Measurements from ENCODE around the gene C15orf39.
"Not testable (repeated sequence)": the region's sequence is repeated elsewhere in the genome, so short reads cannot be mapped to it uniquely, and the experiment has no call there.

C15orf39 gene

DNA sequence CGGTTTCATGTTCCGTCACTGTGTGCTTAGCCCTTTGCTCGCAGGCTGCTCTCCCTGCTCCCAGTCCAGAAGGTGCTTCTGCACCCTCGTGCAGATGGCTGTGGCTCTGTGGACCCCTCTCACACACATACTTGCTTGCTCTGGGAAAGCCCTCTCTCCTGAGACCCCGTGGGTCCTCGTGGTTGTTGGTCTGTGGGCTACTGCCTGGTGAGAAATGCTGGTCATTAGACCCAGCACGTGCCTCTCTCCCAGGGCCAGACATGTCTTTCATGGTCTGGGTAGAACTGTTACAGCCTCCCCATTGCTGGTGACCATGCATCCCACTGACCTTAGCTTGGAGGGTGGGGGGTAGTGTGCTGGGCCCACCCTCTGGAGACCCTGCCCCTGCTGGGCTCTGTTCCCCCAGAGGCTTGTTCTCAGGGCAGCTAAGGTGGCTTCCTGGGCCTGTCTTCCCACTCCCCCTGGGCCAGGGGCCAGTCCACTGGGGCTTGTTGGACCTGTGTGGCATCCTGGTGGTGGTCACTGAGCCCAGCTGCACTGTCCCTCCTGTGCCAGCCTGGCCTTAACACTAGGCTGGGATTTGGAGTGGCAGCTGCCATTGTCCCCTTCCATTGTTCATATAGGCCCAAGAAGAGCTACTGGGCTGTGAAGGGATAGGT is 10.6 kb downstream of the C15orf39 start:
- no peak for DNase-seq (ENCODE audit: low spot score)

DNA sequence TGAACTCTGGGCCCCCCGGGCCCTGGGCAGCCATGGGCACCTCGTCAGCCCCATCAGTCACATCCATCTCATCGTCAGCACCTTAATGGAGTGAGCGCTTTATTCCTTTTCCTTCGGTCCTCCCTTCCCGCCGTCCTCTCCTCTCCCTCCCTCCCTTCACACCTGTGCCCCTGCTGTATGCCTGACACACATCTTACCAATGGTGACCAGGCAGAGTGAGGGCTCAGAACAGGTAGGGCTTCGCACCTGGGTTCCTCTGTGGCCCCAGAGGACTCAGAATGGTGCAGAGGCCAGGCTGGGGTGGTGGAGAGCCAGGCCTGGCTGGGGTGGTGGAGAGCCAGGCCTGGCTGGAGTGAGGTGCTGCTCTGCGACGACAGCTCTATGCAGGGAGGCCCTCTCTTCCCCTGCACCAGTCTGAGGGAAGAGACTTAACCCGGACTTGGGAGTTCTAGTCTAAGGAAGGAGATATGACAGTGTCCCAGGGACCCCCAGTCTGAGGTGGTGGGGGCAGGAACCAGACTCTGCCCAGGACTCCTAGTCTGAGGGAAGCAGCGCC is 11.6 kb downstream of the C15orf39 start:
- DNase-seq (ENCODE audit: low spot score) = no peak

- DNase-seq (ENCODE audit: low spot score) = no peak
These were observed 12.1 kb downstream of the C15orf39 start for GRCh38 chr15:75213768-75214221.

DNA sequence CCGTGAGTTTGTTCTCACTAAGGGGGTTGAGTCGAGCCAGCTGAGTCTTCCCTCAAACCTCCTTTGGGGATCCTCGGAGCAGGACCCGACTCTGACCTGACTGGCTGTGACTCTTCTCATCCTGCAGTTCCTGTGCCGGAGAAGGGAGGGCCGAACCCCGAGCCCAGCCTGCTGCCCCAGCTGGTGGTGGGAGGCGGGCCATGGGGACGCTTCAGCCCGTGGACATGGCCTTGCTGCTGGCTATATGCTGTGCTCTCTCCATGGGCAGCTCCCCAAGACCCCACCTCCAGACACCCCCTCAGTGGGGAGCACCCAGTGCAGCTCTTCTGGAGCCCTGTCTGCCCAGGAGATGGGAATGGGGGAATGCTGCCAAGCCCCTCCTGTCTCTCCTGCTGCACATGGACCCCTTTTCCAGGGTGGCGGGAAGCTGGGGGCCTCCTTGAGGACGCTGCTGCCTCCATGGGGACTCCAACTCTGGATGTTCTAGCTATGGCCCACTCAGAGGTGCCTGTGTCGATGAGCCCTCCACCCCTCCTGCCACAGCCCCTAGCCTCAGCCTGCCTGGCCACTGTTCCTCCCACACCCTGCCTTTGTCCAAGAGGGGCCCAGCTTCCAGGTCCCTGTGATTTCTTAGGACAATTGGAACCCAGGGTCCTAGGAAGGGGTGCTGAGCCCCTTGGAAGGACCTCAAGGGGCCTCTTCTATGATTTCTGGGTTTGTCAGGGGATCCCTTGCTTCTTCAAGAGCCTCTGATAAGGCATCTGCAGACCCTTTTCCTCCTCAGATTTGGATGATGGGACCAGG is 12.8 kb downstream of the C15orf39 start:
- no peak for DNase-seq (ENCODE audit: low spot score)

- no peak for DNase-seq (ENCODE audit: low spot score)
These were observed 13.7 kb downstream of the C15orf39 start for GRCh38 chr15:75215107-75216004.

- no peak for DNase-seq (ENCODE audit: low spot score)
These were observed 15.3 kb downstream of the C15orf39 start for GRCh38 chr15:75217012-75217411.

GRCh38 chr15:75217574-75217973 is 15.9 kb downstream of the C15orf39 start:
- DNase-seq (ENCODE audit: low spot score) = not testable (repeated sequence)

DNA sequence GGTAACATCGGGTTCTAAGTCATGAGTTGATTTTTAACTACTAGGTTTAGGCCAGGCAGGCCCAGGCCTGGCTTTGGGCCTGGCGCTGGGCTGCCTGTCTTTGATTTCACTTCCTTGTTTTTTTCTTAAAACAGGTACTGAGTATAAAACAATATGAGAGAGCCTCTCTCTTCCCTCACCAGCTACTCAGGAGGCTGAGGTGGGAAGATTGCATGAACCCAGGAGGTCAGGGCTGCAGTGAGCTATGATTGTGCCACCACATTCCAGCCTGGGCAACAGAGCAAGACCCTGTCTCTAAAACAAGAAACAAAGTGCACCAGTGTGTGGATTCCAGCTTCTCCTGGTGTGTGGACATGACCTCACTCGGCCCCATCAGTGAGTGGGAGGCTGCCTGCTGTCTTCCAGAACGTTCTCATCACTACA is 17.8 kb downstream of the C15orf39 start:
- not testable (repeated sequence) for DNase-seq (ENCODE audit: low spot score)

DNA sequence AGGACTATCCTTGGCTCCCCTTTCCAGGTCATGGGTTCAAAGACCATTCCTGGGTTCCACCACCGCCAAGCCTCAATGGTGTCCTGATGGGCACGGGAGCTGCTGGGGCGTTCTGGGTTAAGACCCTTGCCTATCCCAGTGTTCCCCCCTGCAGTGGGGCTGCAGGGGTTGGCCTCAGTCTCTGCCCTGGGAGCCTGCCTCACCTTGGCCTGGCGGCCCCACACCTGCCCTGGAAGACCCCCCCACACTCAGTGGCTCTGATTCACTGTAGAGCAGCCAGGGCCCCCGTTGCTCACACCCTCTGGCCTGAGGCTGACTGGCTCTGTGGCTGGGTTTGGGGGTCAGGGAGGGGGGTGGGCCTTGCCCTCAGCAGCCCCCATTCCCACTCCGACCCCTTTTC is 22.0 kb downstream of the C15orf39 start:
- no peak for DNase-seq (ENCODE audit: low spot score)

- DNase-seq (ENCODE audit: low spot score) = no peak
These were observed 22.6 kb downstream of the C15orf39 start for GRCh38 chr15:75224281-75224680.

DNA sequence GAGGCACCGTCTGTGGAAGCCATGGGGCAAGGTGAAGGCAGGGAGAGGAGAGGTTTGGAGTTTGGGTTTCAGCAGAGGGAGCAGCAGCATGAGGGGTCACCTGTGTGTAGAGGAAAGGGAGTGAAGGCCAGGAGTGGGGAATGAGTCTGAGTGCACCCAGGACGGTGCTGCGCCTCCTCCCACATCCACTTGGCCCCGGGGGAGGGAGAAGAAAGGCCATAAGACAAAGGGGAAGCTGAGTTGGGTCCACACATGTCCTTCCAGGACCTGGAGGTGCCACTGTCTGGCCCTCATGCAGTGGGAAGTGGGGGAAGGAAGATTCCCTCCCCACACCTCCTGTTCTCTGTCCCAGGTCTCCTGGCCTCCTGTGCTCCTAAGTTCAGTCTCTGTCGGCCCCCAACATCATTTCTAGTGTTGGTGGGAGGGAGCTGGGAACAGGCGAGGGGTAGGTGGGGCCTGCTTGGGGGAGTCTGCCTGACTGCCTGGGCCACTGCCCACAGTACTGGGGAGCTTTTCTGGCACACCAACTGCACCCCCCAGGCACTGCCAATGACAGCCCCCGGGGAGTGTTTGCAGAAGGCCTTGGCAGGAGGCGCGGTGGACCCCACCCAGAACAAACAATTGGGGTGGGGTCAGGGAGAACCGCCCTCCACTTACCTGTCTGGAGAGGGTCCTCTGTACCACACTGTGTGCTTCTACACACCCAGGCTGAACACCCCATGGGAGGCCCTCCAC is 23.6 kb downstream of the C15orf39 start:
- not testable (repeated sequence) for DNase-seq (ENCODE audit: low spot score)

GRCh38 chr15:75225951-75226732 is 24.5 kb downstream of the C15orf39 start:
- no peak for DNase-seq (ENCODE audit: low spot score)

DNA sequence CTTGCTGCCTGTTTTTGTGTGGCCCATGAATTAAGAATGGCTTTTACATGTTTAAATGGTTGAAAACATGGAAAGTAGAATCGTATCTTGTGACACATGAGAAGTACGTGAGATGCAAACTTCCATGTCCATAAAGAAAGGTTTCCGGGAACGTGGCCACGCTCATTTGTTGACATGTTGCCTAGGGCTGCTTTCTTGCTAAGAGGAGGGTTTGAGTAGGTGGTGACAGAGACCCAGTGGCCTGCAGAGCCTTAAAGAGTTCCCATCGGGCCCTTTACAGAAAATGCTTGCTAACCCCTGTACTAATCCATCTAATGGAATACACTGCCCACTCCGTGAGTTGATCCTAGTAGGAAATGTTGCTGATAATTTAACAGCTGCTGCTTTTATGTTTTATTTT is 25.4 kb downstream of the C15orf39 start:
- DNase-seq (ENCODE audit: low spot score) = not testable (repeated sequence)

GRCh38 chr15:75227663-75228280 is 26.1 kb downstream of the C15orf39 start:
- no peak for DNase-seq (ENCODE audit: low spot score)

DNA sequence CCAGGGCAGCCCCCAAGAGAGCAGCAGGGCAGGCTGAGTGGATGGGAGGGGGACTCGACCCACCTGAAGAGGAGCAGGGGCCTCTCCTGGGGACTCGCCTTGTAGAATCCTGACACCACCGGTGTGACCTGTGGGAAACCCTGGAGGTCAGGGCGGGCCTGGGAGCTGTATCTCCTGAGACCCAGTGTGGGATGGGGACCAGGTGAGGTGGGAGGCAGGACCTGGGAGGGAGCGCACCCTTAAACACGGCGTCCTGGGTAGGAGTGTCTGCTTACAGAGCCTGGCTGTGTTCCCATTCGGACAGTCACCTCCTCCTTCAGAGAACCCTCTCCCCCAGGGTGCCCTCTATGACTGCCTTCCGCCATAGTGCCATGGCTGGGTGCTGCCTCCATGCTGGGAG is 27.1 kb downstream of the C15orf39 start:
- no peak for DNase-seq (ENCODE audit: low spot score)

GRCh38 chr15:75229191-75230015 is 27.7 kb downstream of the C15orf39 start:
- DNase-seq (ENCODE audit: low spot score) = no peak

- no peak for DNase-seq (ENCODE audit: low spot score)
These were observed 28.3 kb downstream of the C15orf39 start for GRCh38 chr15:75230016-75230343.

DNA sequence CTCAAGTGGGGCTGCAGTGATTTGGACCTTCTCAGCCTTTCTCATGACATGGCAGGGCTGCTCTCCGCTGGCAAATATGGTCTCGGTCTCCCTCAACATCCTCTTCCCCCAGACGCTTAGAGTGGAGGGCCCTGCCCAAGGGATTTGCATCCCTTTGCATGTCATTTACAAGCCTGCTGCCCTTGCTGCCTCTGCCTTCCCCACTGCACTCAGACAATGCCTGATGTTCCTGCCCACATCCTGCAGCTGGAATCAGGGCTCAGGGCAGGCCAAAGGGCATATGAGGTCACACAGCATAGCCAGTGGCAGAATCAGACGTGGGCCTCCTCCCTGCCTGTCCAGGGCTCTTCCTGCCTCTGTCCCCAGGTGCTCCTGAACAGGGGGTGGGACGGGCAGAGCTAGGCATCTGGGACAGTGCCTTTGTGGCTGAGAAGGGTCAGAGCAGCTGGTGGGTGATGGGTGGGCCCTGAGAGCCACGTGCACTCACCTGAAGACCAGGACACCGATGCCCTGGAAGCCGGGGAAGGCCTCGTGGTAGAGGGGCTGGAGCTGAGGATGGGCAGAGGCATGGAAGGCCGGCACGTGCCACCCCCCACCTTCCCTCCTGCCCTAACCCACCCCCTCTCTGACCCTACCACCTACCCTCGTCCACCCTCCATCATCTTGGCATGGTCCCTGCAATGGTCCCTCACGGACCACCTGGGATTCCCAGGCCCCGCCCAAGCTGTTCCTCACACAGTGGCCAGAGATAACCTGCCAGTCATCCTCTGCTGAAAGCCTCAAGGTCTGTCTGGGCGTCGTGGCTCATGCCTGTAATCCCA is 29.1 kb downstream of the C15orf39 start:
- no peak for DNase-seq (ENCODE audit: low spot score)

Data from COLO829 (cell line).